NCI-H2227 (cell line): Measurements from ENCODE around the gene TLE3.

Experiments
- DNase-seq: peaks from one replicate; lab custom pipeline; 2025; ENCODE audit not compliant: unreplicated experiment; lab: John Stamatoyannopoulos, UW

TLE3 gene

DNA sequence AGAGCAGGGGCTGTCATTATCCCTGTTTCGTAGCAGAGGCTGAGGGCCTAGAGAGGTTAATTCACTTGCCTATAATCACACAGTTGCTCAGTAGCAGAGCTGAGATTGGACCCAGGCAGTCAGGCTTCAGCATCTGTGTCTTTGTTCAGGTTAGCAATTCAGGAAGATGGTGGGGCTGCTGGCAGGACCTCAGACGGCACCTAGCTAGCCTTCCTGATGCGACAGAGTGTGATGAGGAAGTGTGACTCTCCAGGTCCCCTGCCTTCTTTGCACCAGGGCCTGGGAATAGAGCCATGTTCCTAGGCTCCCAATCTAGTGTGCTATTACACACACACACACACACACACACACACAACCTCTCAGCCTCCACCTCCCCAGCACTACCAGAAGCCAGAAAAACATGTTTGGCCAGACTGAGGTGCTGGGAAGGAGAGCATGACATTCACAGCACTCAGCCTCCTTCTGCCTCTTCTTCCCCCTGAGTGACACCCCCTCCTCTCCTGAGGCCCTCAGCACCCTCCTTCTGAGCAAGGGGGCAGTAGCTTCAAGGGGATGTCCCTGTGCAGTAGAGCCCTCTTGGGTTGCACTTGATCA lies 88.9 kb downstream of the TLE3 start:
- DNase-seq: no peak

DNA sequence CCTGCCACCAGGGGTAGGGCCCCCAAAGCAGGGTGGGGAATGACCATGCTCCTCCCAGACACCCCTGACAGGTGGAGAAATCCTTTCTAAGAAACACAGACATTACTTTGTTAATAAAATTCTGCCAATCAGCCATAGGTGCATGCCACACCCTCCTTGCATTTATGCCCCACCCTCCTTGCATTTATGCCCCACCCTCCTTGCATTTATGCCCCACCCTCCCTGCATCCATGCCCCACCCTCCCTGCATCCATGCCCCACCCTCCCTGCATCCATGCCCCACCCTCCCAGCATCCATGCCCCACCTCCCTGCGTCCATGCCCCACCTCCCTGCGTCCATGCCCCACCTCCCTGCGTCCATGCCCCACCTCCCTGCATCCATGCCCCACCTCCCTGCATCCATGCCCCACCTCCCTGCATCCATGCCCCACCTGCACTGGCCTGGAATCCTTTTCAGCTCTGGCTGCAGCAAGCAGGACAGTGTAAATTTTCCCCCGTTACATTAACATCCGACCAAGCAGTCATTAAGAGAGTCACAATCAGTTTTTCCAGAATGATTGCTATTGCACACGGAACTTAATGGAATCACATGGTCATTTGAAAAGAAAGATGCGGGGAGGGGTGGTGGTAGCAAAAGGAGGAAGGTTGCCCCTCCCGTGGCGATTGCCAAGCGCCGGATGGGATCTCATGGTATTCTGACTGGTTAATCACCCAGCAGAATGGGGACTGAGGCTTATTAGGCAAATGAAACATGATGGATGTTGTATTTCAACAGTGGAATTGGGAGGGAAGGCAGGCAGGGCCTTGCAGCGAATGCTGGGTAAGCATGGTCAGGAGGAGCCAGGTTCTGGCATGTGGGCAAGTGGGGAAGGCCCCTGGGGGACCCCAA lies 91.2 kb downstream of the TLE3 start:
- DNase-seq: no peak

DNA sequence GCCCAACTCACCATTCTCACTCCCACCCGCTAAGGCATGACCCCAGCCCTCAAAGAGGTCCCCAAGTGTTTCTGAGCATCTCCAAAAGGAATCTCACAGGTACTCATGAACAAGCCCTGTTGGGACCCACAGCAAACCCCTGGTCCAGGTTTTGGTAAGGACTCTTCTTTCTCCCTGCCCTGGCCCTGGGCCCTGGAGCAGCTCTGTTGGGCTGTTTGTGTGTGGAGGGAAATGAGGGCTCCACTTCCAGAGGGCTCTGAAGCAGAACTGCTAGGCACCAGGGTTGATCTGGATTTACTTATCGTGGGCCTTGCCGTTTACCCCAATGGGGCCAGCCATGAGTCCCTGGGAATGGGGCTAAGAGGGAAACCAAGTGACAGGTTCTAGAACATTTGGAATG lies 92.9 kb downstream of the TLE3 start:
- no peak for DNase-seq

DNA sequence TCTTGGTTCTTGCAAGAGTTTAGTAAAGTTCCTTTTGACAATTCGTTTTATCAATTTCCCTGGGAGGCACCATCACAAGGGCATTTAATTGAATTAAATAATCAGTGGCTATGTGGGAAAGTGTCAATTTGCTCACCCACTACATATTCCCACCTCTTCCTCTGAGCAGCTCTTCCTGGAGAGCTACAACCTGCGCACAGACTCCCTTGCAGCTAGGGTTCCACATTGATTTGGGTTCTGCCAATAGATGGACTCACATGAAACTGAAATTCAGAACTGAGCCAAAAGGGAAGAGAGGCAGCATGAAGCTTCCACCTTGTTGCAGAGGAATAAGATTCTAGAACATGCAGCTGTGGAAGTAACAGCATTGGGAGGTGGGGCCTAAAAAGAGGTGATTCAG lies 94.8 kb downstream of the TLE3 start:
- DNase-seq: no peak

DNA sequence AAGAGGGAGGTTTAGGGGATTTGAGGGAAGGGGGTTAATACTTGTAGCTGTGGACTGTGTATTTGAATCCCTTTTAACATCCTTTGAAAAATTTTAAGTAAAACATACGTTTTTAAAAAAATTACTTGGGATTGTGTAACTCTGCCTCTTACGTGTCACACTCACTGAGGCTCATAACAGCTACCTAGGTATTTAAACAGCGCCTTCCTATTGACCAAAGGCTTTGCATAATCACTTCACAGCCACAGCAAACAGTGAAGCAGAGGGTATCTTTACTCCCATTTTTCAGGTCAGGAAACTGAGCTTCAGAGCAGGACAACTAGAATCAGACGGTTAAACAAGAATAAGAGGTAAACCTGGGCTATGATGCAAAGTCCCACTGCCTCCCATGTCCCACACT lies 95.9 kb downstream of the TLE3 start:
- DNase-seq: no peak

DNA sequence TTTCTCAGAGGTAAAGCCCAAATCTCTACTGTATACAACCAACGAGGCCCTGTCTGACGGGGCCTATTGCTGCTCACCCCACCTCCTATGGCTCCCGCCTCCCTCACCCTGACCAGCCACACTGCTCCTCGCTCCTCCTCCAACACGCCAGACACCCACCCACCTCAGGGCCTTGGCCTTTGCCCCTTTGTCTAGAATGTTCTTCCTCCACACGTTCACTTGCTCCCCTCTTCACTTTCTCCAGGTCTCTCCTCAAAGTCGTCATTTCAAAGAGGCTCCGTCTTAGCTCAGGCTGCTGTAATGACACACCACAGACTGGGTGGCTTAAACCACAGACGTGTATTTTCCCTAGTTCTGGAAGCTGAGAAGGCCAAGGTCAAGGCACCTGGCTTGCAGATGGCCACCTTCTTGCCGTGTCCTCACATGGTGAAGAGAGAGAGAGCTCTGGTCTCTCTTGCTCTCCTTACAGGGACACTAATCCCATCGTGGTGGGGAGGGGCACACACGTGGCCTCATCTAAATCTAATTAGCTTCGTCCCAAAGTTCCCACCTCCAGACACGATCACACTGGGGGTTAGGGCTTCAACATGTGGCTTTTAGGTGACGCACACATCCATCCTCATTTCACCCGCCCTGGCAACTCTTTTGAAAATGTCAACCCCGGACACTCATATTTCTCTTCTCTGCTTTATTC lies 98.2 kb downstream of the TLE3 start:
- no peak for DNase-seq

DNA sequence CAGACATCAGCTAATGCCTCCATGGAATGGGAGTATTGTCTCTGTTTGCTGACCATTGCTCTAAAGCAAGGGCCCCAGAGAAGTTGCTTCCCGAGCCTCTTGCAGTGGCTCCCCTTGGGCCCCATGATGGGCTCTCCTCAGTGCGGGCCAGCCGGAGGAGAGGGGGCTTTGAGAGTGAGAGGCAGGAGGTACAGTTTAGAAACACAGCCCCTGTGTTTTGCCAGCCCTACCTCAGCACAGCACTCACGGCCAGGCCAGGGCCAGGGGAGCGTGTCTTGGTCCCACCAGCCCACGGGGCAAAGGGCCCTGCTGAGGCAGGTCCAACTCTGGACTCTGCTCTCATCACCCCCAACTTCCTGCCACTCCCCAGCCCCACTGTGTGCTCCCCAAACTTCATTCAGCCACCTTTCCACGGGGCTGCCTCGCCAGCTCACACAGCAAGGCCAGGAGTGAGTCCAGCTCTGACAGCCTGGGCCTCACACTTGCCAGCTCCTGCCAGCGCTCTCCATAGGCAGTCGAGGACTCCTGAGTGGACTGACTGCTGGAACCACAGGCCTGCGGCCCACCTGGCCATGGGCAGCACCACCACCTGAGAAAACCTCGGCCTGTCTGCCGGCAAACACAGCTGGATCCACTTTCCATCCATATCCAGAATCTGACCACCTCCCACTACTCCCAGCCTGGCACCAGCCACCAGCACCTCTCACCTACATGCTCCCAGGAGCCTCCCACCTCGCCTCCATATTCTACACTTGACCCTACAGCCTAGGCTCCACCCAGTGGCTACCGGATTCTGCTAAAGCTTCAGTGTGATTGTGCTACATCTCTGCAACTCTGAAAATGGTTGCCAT lies 99.0 kb downstream of the TLE3 start:
- DNase-seq: no peak

DNA sequence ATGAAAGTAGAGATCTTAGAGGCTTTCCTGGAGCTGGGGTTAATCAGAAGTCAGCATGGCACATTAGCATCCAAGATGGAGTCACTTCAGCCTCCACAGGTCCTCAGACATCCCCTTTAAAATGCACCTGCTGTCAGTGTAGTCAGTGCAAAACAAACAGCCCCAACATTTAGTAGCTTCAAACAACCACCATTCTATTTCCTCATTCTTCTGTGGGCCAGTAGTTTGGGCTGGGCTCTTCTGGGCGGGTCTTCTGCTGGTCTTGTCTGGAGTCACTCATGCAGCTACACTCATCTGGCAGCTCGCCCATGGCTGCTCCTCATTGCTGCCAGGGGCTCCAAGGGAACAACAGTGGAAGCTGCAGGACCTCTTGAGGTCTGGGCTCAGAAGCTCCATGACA lies 99.9 kb downstream of the TLE3 start:
- no peak for DNase-seq
